Suprapubic skin (tissue), 3 donors: ENCODE measurements around the gene MFSD1.

Experiments used
- CTCF ChIP-seq, 2 donors: fragments of 200-600 bp in 1 of 2; fragments of 450-650 bp in 1 of 2; sonication (generic) in 1 of 2; IDR thresholded peaks; one replicate each; pipeline ENCODE4 v1.5.1; 2016 to 2019; ENCODE audit warnings: antibody characterized with exemption in 2 of 2, mild to moderate bottlenecking in 1 of 2, moderate library complexity in 1 of 2
- EP300 ChIP-seq: sonication (generic); formaldehyde crosslinking; IDR thresholded peaks from one replicate; pipeline ENCODE4 v1.6.1; 2017; ENCODE audit warnings: antibody characterized with exemption
- POLR2A ChIP-seq, 2 donors: fragments of 450-650 bp; IDR thresholded peaks; one replicate each; pipeline ENCODE4 v1.6.1; 2017; ENCODE audit warnings: antibody characterized with exemption in 2 of 2, mild to moderate bottlenecking in 2 of 2, moderate library complexity in 2 of 2

DNA sequence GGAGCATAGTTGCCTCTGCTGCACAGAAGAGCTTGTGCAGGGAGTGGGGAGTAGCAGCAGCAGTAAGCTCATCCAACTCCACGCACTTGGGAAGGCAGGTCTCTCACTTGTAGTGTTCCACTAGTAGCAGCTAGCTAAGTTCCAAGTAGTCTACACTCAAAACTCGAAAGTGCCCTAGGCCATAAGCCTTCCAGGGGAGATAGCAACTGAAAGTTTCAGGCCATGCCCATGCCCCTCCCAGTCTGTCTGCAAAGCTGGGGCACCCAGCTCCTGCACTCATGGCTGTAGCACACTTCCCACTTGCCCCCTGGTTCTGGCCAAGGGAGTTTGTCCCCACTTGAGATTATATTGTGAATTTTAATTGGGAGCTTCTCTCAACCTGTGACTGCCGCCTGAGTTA, 57.5 kb downstream of the MFSD1 start:
- TF ChIP-seq CTCF (IDR thresholded peaks at IDR 0.05), result no peak
- TF ChIP-seq POLR2A (IDR thresholded peaks at IDR 0.05), result no peak
- no peak for TF ChIP-seq EP300
